NCI-H2196 treated with DMSO at 0.1 percent for 48 hours (cell line): ENCODE results near the gene TSPAN9.

Source experiments
- DNase-seq: peaks from one replicate; lab custom pipeline; 2025; ENCODE audit not compliant: unreplicated experiment; lab: John Stamatoyannopoulos, UW

The TSPAN9 gene

GRCh38 chr12:3223601-3224529 is 146.7 kb downstream of the TSPAN9 start:
- DNase-seq: no peak

GRCh38 chr12:3224530-3224903 is 147.3 kb downstream of the TSPAN9 start:
- no peak for DNase-seq

- DNase-seq: no peak
These were observed 148.1 kb downstream of the TSPAN9 start for GRCh38 chr12:3225154-3225795.

- no peak for DNase-seq
These were observed 148.6 kb downstream of the TSPAN9 start for GRCh38 chr12:3225796-3226180.

- no peak for DNase-seq
These were observed 149.1 kb downstream of the TSPAN9 start for GRCh38 chr12:3226264-3226663.

GRCh38 chr12:3227076-3227975 is 150.1 kb downstream of the TSPAN9 start:
- DNase-seq: no peak

- DNase-seq: no peak
These were observed 151.4 kb downstream of the TSPAN9 start for GRCh38 chr12:3228552-3228951.

GRCh38 chr12:3229577-3229976 is 152.4 kb downstream of the TSPAN9 start:
- no peak for DNase-seq

- no peak for DNase-seq
These were observed 153.7 kb downstream of the TSPAN9 start for GRCh38 chr12:3230758-3231375.

- DNase-seq: no peak
These were observed 154.3 kb downstream of the TSPAN9 start for GRCh38 chr12:3231399-3231876.

GRCh38 chr12:3233797-3234196 is 156.6 kb downstream of the TSPAN9 start:
- DNase-seq: no peak

- DNase-seq: no peak
These were observed 159.4 kb downstream of the TSPAN9 start for GRCh38 chr12:3236345-3237187.

- DNase-seq: no peak
These were observed 161.0 kb downstream of the TSPAN9 start for GRCh38 chr12:3238196-3238595.

- no peak for DNase-seq
These were observed 164.4 kb downstream of the TSPAN9 start for GRCh38 chr12:3241621-3242020.

GRCh38 chr12:3242199-3242863 is 165.2 kb downstream of the TSPAN9 start:
- no peak for DNase-seq

- DNase-seq: no peak
These were observed 166.4 kb downstream of the TSPAN9 start for GRCh38 chr12:3243376-3244084.

GRCh38 chr12:3244219-3244750 is 167.1 kb downstream of the TSPAN9 start:
- no peak for DNase-seq

GRCh38 chr12:3246253-3246652 is 169.1 kb downstream of the TSPAN9 start:
- DNase-seq: no peak
